HCT116 (cell line): ENCODE data around the gene PACRG.

Source experiments
- CEBPB ChIP-seq: IDR thresholded peaks from 2 replicates; pipeline ENCODE4 v1.6.1; 2012; ENCODE audit warnings: low read depth
- EZH2 ChIP-seq: fragments of 200-600 bp; sonication (generic); IDR thresholded peaks from 2 replicates; pipeline ENCODE4 v1.6.1; 2017; ENCODE audit warnings: antibody characterized with exemption, mixed run types
- POLR2A ChIP-seq: IDR thresholded peaks from 2 replicates; pipeline ENCODE4 v1.7.0; 2011; ENCODE audit warnings: borderline replicate concordance; ENCODE audit not compliant: insufficient read depth, insufficient read length; ENCODE audit errors: extremely low read depth
- POLR2AphosphoS5 ChIP-seq: IDR thresholded peaks from 2 replicates; pipeline ENCODE4 v1.6.1; 2011; ENCODE audit warnings: mild to moderate bottlenecking, low read depth, low read length, moderate library complexity
- SIN3A ChIP-seq: IDR thresholded peaks from 2 replicates; pipeline ENCODE4 v1.6.1; 2012; ENCODE audit warnings: low read depth
- SP1 ChIP-seq: IDR thresholded peaks from 2 replicates; pipeline ENCODE4 v1.6.1; 2012; ENCODE audit warnings: low read depth
- TF ChIP-seq, protein P1 (sequence below), 3 experiments: fragments of 200-600 bp in 1 of 3; sonication (generic) in 1 of 3; IDR thresholded peaks in 2 of 3; conservative IDR thresholded peaks in 1 of 3; 2 replicates each; pipeline ENCODE4 v1.5.1; 2012 to 2017; ENCODE audit warnings: low read depth in 2 of 3, low read length in 2 of 3, antibody characterized with exemption in 1 of 3, borderline replicate concordance in 1 of 3, control low read depth in 1 of 3, mild to moderate bottlenecking in 1 of 3, mixed read lengths in 1 of 3, mixed run types in 1 of 3, moderate library complexity in 1 of 3; ENCODE audit not compliant: insufficient read depth in 1 of 3
- TF ChIP-seq, protein P2 (sequence below): IDR thresholded peaks from 2 replicates; pipeline ENCODE4 v1.6.1; 2012

DNA sequence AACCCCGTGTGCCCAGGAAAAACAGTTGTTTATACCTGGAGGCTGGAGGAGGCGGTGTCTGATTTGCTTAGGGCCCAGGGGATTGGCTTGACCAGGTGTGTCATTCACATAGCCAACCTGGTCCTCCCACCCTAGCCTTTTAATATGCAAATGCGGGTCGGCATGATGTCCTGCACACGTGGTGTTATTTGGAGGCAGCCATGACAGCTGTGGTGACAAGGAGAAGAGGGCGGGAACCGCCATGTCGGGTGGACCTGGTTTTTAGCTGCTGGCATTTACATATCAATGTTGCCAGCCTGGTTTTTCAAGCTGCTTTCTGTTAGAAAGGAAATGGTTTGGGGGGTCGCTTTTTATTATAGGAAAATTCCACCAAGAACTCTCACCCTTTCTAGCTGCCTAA is 395.3 kb downstream of the PACRG start:
- TF ChIP-seq, protein P1, sequence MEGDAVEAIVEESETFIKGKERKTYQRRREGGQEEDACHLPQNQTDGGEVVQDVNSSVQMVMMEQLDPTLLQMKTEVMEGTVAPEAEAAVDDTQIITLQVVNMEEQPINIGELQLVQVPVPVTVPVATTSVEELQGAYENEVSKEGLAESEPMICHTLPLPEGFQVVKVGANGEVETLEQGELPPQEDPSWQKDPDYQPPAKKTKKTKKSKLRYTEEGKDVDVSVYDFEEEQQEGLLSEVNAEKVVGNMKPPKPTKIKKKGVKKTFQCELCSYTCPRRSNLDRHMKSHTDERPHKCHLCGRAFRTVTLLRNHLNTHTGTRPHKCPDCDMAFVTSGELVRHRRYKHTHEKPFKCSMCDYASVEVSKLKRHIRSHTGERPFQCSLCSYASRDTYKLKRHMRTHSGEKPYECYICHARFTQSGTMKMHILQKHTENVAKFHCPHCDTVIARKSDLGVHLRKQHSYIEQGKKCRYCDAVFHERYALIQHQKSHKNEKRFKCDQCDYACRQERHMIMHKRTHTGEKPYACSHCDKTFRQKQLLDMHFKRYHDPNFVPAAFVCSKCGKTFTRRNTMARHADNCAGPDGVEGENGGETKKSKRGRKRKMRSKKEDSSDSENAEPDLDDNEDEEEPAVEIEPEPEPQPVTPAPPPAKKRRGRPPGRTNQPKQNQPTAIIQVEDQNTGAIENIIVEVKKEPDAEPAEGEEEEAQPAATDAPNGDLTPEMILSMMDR (IDR thresholded peaks at IDR 0.05 in 2 of 3, conservative IDR thresholded peaks at IDR 0.05 in 1 of 3; ENCODE audit: borderline replicate concordance in 1 of 3, insufficient read depth in 1 of 3, low read depth in 2 of 3, low read length in 2 of 3) = no peak
- TF ChIP-seq SIN3A = no peak
- no peak for TF ChIP-seq POLR2A
- no peak for TF ChIP-seq EZH2
- TF ChIP-seq, protein P2, sequence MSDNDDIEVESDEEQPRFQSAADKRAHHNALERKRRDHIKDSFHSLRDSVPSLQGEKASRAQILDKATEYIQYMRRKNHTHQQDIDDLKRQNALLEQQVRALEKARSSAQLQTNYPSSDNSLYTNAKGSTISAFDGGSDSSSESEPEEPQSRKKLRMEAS = no peak
- TF ChIP-seq POLR2AphosphoS5 = no peak
- no peak for TF ChIP-seq SP1
- TF ChIP-seq CEBPB = no peak
